GM08714 (cell line): ENCODE data around the gene MRS2.
"Not testable (repeated sequence)": the region's sequence is repeated elsewhere in the genome, so short reads cannot be mapped to it uniquely, and the experiment has no call there.

Experiments used
- H3K4me3 ChIP-seq: fragments of 200-500 bp; sonication (Bioruptor generic); 2 replicates; pipeline ENCODE4 v1.5.1; 2014; ENCODE audit warnings: mild to moderate bottlenecking, low read length, inconsistent platforms
- ZNF274 ChIP-seq: IDR thresholded peaks from 2 replicates; pipeline ENCODE4 v1.6.1; 2012; ENCODE audit warnings: mild to moderate bottlenecking, low read depth, low read length

Gene MRS2

GRCh38 chr6:24381476-24382219 lies 21.1 kb upstream of the MRS2 start:
- H3K4me3 ChIP-seq, result no peak overlapping the region
- TF ChIP-seq ZNF274, result no peak

GRCh38 chr6:24382220-24382540 lies 20.6 kb upstream of the MRS2 start:
- no peak overlapping the region for H3K4me3 ChIP-seq
- TF ChIP-seq ZNF274, result no peak

- not testable (repeated sequence) for H3K4me3 ChIP-seq
Measured at GRCh38 chr6:24382891-24383494, 19.7 kb upstream of the MRS2 start.

- not testable (repeated sequence) for H3K4me3 ChIP-seq
Measured at GRCh38 chr6:24384369-24385130, 18.2 kb upstream of the MRS2 start.

GRCh38 chr6:24385536-24386269 lies 17.0 kb upstream of the MRS2 start:
- H3K4me3 ChIP-seq, result no peak overlapping the region
- TF ChIP-seq ZNF274, result no peak

GRCh38 chr6:24387818-24388217 lies 14.9 kb upstream of the MRS2 start:
- no peak for TF ChIP-seq ZNF274
- no peak overlapping the region for H3K4me3 ChIP-seq

- TF ChIP-seq ZNF274, result no peak
- H3K4me3 ChIP-seq, result no peak overlapping the region
Measured at GRCh38 chr6:24391208-24391607, 11.5 kb upstream of the MRS2 start.

- TF ChIP-seq ZNF274, result no peak
- no peak overlapping the region for H3K4me3 ChIP-seq
Measured at GRCh38 chr6:24391756-24392405, 10.9 kb upstream of the MRS2 start.

- no peak for TF ChIP-seq ZNF274
Measured at GRCh38 chr6:24394061-24394779, 8.5 kb upstream of the MRS2 start.

GRCh38 chr6:24394780-24395437 lies 7.8 kb upstream of the MRS2 start:
- H3K4me3 ChIP-seq, result no peak overlapping the region
- TF ChIP-seq ZNF274, result no peak

More at GRCh38 chr6:24394061-24394779, 8.5 kb upstream of the MRS2 start:
- no peak overlapping the region for H3K4me3 ChIP-seq

GRCh38 chr6:24396824-24397223 lies 5.9 kb upstream of the MRS2 start:
- no peak for TF ChIP-seq ZNF274
- H3K4me3 ChIP-seq, result no peak overlapping the region

- H3K4me3 ChIP-seq, result no peak overlapping the region
- no peak for TF ChIP-seq ZNF274
Measured at GRCh38 chr6:24397631-24398030, 5.1 kb upstream of the MRS2 start.

GRCh38 chr6:24400045-24401039 lies 2.4 kb upstream of the MRS2 start:
- not testable (repeated sequence) for H3K4me3 ChIP-seq
